ENCODE measurements around the gene KCTD11.

DNA sequence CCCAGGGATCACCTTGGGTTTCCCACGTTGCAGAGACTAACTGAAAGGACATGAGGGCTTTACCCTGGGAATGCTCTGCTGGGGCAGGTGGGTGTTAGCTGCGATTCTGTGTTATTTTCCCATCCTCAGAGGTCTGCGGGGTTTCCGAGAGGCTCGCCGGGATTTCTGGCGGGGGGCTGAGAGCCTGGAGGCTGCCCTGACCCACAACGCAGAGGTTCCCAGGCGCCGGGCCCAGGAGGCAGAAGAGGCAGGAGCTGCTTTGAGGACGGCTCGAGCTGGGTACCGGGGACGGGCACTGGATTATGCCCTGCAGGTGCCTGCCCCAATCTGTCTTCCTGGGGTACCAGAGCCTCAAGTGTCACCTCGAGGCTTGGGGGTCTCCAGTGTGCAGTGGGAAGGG lies 8.7 kb upstream of the KCTD11 start:
- TF ChIP-seq, protein P1, sequence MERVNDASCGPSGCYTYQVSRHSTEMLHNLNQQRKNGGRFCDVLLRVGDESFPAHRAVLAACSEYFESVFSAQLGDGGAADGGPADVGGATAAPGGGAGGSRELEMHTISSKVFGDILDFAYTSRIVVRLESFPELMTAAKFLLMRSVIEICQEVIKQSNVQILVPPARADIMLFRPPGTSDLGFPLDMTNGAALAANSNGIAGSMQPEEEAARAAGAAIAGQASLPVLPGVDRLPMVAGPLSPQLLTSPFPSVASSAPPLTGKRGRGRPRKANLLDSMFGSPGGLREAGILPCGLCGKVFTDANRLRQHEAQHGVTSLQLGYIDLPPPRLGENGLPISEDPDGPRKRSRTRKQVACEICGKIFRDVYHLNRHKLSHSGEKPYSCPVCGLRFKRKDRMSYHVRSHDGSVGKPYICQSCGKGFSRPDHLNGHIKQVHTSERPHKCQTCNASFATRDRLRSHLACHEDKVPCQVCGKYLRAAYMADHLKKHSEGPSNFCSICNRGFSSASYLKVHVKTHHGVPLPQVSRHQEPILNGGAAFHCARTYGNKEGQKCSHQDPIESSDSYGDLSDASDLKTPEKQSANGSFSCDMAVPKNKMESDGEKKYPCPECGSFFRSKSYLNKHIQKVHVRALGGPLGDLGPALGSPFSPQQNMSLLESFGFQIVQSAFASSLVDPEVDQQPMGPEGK (CRISPR knock-in tag; IDR thresholded peaks at IDR 0.05; ENCODE audit: borderline replicate concordance), result no peak
- TF ChIP-seq ARNTL (CRISPR knock-in tag; IDR thresholded peaks at IDR 0.05; ENCODE audit: borderline replicate concordance, low read depth) (no peak), BACH2 (CRISPR knock-in tag; IDR thresholded peaks at IDR 0.05; ENCODE audit: borderline replicate concordance) (no peak), TCF4 (CRISPR knock-in tag; IDR thresholded peaks at IDR 0.05; ENCODE audit: borderline replicate concordance) (no peak)
